ENCODE measurements around the gene PCSK4.

PCSK4 gene

DNA sequence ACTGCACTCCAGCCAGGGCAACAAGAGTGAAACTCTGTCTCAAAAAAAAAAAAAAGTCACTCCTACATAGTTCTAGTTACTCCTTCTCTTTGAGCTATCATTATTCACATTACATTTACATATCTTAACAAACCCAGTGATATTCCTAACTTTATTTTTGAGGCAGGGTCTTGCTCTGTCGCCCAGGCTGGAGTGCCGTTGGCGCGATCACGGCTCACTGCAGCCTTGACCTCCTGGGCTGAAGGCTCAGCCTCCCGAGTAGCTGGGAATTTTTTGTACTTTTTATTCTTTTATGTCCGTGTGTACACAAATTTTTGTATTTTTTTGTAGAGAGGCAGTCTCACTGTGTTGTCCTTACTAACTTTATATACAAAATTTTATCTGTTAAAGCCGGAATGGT is 52.5 kb downstream of the PCSK4 start:
- no peak for DNase-seq (ENCODE audit: low spot score)

DNA sequence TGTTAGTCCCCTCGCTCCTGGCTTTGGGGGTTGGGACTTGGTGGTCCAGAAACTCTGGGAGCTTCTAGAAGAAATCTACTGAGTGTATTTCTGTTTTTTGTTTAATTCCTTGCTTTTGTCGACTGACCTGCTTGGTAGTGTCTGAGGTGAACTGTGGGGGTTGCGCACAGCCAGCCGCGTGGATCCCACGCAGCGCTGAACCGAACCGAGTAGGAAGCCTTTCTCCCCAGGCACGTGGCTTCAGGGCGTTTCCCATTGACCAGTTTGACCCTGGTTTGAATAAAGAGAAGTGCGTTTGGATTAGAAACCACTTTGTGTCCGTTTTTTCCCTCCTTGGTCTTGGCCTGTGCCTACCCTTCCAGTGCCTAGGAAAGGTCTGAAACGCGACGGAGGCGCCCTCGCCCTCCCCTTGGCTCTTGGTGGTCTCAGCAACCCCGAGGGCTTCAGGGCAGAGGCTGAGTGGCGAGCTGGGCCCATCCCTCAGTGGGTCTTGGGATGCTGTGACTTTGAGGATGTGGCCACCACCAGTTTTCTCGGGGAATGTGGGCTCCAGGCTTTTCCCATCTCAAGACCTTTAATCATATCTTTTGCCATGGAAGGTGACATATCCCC is 54.7 kb downstream of the PCSK4 start:
- DNase-seq (ENCODE audit: low spot score): no peak

DNA sequence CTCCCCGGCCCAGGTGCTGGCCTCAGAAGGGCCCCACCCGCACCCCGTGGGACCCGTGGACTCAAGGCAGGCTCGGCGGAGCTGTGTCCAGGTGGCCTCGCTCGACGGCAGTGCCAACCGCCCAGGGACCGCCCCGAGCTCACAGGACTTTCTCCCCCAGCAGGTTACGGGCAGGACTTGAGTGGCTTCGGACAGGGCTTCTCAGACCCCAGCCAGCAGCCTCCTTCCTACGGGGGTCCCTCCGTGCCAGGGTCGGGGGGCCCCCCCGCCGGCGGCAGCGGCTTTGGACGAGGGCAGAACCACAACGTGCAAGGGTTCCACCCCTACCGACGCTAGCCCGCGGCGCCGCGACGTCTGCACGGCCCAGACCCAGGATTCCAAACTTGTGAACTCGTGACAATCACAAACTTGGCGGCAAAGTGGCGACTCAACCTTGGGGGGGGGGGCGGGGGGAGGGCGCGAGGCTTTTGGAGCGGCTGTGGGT is 55.5 kb downstream of the PCSK4 start:
- no peak for DNase-seq (ENCODE audit: low spot score)

DNA sequence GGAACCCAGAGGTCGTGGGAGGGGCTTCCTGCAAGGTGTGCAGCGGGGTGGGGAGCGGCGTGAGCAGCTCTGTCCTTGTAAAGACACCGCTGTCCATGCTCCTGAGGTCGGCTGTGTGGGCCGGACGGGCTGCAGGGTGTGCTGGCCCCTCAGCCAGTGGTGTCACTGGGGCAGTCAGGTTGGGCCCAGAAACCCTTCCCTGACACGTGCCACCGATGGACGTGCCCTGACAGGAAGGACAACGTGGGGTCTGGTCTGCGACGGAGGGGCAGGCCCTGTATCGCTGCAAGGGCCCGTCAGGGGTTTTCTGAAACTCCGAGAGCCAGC is 56.1 kb downstream of the PCSK4 start:
- DNase-seq (ENCODE audit: low spot score): no peak

DNA sequence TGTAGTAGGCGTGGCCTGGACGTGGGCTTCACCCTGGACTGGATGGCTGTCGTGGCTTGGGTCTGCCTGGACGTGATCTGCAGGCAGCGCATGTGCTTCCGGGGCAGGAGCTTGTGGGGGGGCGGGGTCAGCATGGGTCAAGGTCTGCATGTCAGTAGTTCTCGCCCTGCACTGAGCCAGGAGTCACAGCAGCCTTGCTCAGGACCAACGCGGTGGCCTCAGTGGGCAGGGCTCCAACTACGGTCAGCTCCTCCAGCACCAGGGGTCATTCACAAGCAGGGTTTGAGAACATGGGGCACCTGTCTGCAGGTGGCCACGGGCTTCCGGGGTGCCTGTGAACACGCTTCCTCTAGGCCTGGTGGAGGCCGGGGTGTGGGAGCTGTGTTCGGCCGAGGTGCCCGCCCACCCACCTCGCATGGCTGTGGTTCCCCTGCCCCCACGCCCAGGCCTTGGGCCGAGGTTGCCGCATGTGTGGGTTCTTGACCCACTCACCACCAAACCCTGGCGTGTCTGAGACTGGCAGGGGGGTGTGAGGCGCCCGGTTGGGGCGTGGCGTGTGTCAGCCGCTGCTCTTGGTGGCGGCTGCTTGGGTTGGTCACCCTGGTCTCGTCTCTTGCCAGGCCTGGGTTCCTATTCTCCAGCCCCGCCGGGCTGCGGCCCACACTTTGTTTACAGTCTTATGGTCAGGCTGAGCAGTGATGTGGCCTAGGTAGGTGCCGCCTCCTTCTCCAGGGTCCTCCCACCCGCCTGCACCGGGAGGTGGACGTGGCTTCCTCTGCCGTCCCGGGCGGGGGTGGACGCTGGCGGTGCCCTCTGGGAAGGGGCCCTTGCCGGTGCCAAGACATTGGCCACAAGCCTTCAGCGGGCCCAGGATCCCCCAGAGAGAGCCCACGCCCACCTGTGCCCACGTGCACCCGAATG is 56.8 kb downstream of the PCSK4 start:
- no peak for DNase-seq (ENCODE audit: low spot score)

DNA sequence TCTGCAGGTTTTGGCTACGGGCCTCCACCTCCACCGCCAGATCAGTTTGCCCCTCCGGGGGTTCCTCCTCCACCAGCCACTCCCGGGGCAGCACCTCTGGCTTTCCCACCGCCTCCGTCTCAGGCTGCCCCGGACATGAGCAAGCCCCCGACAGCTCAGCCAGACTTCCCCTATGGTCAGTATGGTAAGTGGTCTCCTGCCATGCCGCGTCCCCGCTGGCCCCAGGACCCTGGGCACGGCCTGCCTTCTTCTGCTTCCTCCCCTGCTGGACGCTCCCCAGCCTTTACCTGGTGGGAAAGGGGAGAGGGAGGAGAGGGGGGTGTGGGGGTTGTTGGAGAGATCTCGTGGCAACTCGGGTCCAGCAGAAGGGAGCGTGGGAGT is 57.7 kb downstream of the PCSK4 start:
- no peak for DNase-seq (ENCODE audit: low spot score)

DNA sequence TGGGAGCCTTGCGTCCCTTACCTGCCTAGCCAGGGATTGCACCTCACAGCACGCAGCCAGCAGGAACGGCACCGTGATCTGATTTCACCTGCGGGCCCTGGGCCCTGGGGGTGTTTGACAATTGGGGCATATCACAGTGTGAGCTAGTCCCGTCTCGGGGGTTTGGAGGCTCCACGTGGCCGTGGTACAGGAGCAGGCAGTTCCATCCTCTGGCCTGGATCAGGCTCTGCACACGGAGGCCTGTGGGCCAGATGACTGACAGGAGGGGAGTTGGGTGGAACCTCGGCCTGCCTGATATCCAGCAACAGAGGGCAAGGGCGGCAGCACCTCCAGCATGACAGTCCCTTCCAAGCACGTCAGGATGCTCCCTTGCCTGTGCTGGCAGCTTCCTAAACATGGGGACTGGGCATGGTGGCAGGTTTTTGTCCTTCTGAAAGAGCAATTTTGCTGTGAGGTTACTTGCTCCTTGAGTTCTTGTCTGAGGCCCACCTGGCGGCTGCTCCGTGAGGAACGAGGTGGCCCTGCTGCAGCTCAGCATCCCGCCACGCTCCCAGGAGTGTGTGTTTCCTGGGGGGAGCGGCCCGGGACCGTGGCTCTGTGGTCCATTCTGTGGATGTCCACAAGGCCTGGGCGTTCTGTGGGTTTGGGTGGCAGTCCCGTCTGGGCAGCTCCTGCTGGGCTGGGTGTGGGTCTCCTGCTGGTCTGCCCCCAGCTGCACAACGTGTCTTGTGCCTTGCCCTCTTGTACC is 58.2 kb downstream of the PCSK4 start:
- DNase-seq (ENCODE audit: low spot score): no peak

Measured in iPS-NIHi11 (cell line).